ENCODE data around the gene TWF2.

Gene TWF2

DNA sequence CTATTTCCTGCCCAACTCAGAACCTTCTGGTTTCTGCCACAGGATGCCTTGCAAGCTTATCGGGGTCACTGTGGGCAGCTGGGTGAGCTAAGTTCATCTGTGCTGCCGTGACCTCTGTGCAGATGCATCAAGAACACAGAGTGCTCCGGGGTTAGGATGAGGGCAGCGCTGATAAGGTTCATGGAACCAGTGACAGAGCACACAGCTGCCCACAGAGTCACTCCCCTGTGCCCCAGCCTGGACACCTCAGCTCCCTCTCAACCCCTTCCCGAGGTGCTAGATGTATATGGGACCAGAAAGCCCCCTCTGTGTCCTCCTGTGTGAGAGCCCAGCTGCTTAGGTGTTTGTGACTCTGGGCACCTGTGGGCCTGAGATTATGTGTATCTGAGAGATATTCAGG is 56.8 kb downstream of the TWF2 start:
- Histone ChIP-seq H3K79me2 (ENCODE audit: insufficient read depth, low read depth) (no peaks in the 10 kb centered on the region), H3K36me3 (ENCODE audit: insufficient read depth) (no peaks in the 10 kb centered on the region), H4K20me1 (ENCODE audit: insufficient read depth) (no peaks in the 10 kb centered on the region), H3K4me1 (ENCODE audit: low read depth, poor library complexity, severe bottlenecking) (no peaks in the 10 kb centered on the region), H3K9ac (no peak overlapping the region), H3K4me3 (IDR thresholded peaks at IDR 0.05; ENCODE audit: insufficient read depth, low read depth, low read length) (no peak overlapping the region), H3K4me2 (no peak overlapping the region), H3K27me3 (ENCODE audit: insufficient read depth, low read depth) (no peaks in the 10 kb centered on the region), H3K27ac (no peak overlapping the region), H2AFZ (ENCODE audit: low read depth) (no peak overlapping the region)
- TF ChIP-seq, protein P1, sequence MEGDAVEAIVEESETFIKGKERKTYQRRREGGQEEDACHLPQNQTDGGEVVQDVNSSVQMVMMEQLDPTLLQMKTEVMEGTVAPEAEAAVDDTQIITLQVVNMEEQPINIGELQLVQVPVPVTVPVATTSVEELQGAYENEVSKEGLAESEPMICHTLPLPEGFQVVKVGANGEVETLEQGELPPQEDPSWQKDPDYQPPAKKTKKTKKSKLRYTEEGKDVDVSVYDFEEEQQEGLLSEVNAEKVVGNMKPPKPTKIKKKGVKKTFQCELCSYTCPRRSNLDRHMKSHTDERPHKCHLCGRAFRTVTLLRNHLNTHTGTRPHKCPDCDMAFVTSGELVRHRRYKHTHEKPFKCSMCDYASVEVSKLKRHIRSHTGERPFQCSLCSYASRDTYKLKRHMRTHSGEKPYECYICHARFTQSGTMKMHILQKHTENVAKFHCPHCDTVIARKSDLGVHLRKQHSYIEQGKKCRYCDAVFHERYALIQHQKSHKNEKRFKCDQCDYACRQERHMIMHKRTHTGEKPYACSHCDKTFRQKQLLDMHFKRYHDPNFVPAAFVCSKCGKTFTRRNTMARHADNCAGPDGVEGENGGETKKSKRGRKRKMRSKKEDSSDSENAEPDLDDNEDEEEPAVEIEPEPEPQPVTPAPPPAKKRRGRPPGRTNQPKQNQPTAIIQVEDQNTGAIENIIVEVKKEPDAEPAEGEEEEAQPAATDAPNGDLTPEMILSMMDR (conservative IDR thresholded peaks at IDR 0.05; ENCODE audit: low read depth, low read length): no peak

DNA sequence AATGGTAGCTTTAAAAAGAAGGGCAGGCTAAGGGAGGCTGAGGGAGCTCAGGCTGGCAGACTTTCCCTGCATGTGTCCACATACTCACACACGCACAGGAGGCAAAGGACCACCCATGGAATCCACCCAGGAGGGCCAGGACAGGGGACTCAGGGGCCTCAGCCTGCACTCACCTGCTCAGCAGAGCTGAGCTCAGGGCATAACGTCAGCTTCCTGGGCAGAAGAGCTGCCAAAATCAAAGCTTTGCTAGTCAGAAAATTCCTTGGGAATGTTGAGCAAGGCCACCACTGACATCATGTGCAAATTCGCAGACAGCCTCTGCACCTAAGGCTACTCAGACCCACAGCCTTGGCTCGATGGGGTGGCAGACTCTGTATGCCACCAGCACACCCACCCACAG is 57.4 kb downstream of the TWF2 start:
- Histone ChIP-seq H3K27ac (no peak overlapping the region), H3K36me3 (ENCODE audit: insufficient read depth) (no peaks in the 10 kb centered on the region), H2AFZ (ENCODE audit: low read depth) (no peak overlapping the region), H3K4me2 (no peak overlapping the region), H3K4me1 (ENCODE audit: low read depth, poor library complexity, severe bottlenecking) (no peaks in the 10 kb centered on the region), H3K9ac (no peak overlapping the region), H3K27me3 (ENCODE audit: insufficient read depth, low read depth) (no peaks in the 10 kb centered on the region), H3K79me2 (ENCODE audit: insufficient read depth, low read depth) (no peaks in the 10 kb centered on the region), H4K20me1 (ENCODE audit: insufficient read depth) (no peaks in the 10 kb centered on the region), H3K4me3 (IDR thresholded peaks at IDR 0.05; ENCODE audit: insufficient read depth, low read depth, low read length) (no peak overlapping the region)
- TF ChIP-seq, protein P1 (conservative IDR thresholded peaks at IDR 0.05; ENCODE audit: low read depth, low read length): no peak

Data from KMS-11 (cell line).